ENCODE results near the gene OSBPL10.

GRCh38 chr3:31829826-31830426, 151.1 kb downstream of the OSBPL10 start:
- TF ChIP-seq CTCF (conservative IDR thresholded peaks at IDR 0.05; ENCODE audit: low read depth, low read length) (no peak), EZH2phosphoT487 (IDR thresholded peaks at IDR 0.05; ENCODE audit: borderline replicate concordance, low read length) (no peak), EZH2 (IDR thresholded peaks at IDR 0.05; ENCODE audit: low read length, unreplicated experiment) (no peak)

Measured in PC-3 (cell line).